ENCODE results near the gene INPP5A.
"Not testable (repeated sequence)": the region's sequence is repeated elsewhere in the genome, so short reads cannot be mapped to it uniquely, and the experiment has no call there.

INPP5A gene

DNA sequence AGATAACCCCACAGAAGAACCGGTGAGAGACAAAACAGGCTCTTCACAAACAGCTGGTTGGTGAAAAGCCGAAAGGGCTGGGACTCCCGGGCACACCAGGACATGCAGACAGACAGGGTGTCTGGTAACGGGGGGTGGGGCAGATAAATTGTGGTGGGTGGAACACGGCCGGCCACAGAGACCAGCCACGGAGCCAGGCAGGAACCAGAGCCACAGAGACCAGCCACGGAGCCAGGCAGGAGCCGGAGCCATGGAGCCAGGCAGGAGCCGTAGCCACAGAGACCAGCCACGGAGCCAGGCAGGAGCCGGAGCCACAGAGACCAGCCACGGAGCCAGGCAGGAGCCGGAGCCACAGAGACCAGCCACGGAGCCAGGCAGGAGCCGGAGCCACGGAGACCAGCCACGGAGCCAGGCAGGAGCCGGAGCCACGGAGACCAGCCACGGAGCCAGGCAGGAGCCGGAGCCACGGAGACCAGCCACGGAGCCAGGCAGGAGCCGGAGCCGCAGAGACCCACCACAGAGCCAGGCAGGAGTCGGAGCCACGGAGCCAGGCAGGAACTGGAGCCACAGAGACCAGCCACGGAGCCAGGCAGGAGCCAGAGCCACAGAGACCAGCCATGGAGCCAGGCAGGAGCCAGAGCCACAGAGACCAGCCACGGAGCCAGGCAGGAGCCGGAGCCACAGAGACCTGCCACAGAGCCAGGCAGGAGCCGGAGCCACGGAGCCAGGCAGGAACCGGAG, 288.4 kb downstream of the INPP5A start:
- H3K36me3 ChIP-seq (ENCODE audit: control insufficient read depth, insufficient read depth, low read length, severe bottlenecking), result not testable (repeated sequence)

DNA sequence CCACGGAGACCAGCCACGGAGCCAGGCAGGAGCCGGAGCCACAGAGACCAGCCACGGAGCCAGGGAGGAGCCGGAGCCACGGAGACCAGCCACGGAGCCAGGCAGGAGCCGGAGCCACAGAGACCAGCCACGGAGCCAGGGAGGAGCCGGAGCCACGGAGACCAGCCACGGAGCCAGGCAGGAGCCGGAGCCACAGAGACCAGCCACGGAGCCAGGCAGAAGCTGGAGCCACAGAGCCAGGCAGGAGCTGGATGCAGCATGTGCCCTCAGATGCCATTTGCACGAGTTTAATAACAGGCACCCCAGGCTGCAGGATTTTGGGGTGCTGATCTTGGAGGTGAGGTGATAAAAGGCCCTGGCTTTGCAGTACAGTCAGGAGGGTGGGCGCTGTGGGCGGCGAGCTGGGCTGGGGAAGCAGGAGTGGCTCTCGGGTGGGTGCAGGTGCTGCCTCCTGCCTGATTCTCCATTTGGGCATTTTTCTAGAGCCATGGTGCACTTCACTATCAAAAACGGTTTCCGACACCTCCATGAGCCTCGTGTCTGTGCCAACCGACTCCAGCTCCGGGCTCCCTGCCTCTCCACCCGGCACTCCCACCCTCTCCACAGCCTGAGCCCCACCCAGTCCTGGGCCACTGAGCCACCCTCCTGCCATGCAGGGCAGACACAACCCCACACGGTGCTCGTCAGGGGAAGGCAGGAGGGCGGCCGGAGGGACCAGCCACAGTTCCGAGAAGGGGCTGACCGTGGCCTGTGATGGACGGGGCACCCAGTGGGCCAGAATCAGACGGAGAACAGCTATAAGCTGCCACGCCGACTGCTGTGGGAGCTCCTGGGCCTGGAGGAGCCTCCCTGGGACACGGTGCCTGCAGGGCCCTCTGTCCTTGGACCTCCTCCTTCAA, 289.2 kb downstream of the INPP5A start:
- Histone ChIP-seq H3K4me3 (ENCODE audit: low read length) (no peak overlapping the region), H3K4me1 (ENCODE audit: control insufficient read depth, insufficient read depth, low read length) (no peaks in the 10 kb centered on the region)
- DNase-seq (ENCODE audit: low read depth), result no peak

More for the DNA sequence above, 288.4 kb downstream of the INPP5A start:
- DNase-seq (ENCODE audit: low read depth); H3K9me3 ChIP-seq (ENCODE audit: control insufficient read depth, low read length); H3K4me1 ChIP-seq (ENCODE audit: control insufficient read depth, insufficient read depth, low read length); H3K9ac ChIP-seq (ENCODE audit: low read length); H3K4me3 ChIP-seq (ENCODE audit: low read length): not testable (repeated sequence)
- H3K27me3 ChIP-seq (replicated peaks; ENCODE audit: control insufficient read depth, insufficient read depth, low read length), result peaks cover 26% of the 10 kb centered on the region

DNA sequence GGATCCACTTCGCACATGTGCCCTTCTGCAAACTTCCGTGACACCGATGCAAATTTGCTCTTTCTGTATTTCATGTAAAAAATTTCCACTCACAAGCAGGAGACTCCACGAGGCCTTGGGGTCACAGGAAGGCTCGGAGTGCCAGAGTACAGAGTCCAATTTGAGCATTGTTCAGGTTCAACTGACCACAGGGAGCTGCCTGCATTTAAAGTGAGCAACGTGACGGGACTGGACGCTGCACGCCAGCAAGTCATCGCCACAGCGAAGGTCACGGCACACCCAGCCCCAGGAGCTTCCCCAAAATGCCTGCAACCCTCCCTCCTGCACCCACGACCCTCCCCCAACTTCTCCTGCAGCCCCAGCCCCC, 289.8 kb downstream of the INPP5A start:
- Histone ChIP-seq H3K4me3 (ENCODE audit: low read length) (no peak overlapping the region), H3K36me3 (ENCODE audit: control insufficient read depth, insufficient read depth, low read length, severe bottlenecking) (no peaks in the 10 kb centered on the region), H3K9ac (ENCODE audit: low read length) (no peak overlapping the region), H3K4me1 (ENCODE audit: control insufficient read depth, insufficient read depth, low read length) (no peaks in the 10 kb centered on the region), H3K27me3 (replicated peaks; ENCODE audit: control insufficient read depth, insufficient read depth, low read length) (peaks cover 40% of the 10 kb centered on the region), H3K9me3 (ENCODE audit: control insufficient read depth, low read length) (no peaks in the 10 kb centered on the region)
- DNase-seq (ENCODE audit: low read depth), result no peak

More for the DNA sequence above, 289.2 kb downstream of the INPP5A start:
- Histone ChIP-seq H3K27me3 (replicated peaks; ENCODE audit: control insufficient read depth, insufficient read depth, low read length) (peaks cover 34% of the 10 kb centered on the region), H3K9me3 (ENCODE audit: control insufficient read depth, low read length) (no peaks in the 10 kb centered on the region), H3K36me3 (ENCODE audit: control insufficient read depth, insufficient read depth, low read length, severe bottlenecking) (no peaks in the 10 kb centered on the region), H3K9ac (ENCODE audit: low read length) (no peak overlapping the region)

DNA sequence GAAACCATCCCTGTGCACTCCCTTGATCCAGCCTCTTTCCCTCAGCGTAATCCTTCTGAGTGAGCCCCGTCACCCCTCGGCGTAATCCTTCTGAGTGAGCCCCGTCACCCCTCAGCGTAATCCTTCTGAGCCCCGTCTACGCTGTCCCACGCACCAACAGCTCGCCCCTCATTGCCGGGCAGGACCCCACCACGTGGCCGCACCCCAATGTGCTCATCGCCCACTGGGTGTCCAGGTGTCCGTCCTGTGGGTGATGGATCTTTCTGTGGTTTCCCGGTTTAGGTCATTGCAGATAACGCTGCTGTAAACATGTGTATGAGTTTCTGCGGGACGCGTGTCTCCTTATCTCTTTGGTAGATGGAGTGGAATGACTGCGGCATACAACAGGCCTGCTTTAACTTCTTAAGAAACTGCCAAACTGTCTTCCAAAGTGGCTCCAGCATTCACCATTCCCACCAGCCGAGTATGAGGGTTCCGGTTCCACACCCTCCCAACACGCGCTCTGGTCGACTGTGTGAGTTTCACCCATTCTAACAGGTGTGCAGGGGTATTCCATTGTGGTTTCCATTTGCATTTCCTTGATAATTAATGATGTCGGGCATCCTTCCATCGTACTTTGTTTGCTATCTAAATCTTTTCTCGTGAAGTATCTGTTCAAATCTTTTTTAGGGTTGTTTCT, 290.4 kb downstream of the INPP5A start:
- DNase-seq (ENCODE audit: low read depth), result no peak
- Histone ChIP-seq H3K9me3 (ENCODE audit: control insufficient read depth, low read length) (no peaks in the 10 kb centered on the region), H3K4me1 (ENCODE audit: control insufficient read depth, insufficient read depth, low read length) (no peaks in the 10 kb centered on the region), H3K36me3 (ENCODE audit: control insufficient read depth, insufficient read depth, low read length, severe bottlenecking) (no peaks in the 10 kb centered on the region), H3K9ac (ENCODE audit: low read length) (no peak overlapping the region), H3K27me3 (replicated peaks; ENCODE audit: control insufficient read depth, insufficient read depth, low read length) (peaks cover 44% of the 10 kb centered on the region), H3K4me3 (ENCODE audit: low read length) (no peak overlapping the region)

DNA sequence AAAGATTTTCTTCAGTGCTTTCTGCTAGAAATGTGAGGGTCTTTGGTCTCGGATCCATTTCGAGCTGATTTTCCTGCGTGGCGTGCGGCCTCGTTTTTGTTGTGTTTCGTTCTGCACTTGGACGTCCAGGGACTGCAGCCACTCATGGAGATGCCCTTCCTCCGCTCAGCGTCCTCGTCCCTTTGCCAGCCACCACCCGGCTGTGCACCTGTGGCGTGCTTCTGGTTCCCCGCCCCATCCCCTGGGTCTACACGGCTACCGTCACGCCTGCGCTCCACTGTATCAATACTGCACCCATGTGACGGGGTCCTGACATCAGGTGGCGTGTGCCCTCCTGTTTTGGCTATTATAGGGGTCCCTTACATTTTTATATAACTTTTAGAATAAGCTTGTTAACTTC, 291.1 kb downstream of the INPP5A start:
- Histone ChIP-seq H3K9ac (ENCODE audit: low read length) (no peak overlapping the region), H3K4me3 (ENCODE audit: low read length) (no peak overlapping the region), H3K27me3 (replicated peaks; ENCODE audit: control insufficient read depth, insufficient read depth, low read length) (peaks cover 51% of the 10 kb centered on the region), H3K36me3 (ENCODE audit: control insufficient read depth, insufficient read depth, low read length, severe bottlenecking) (no peaks in the 10 kb centered on the region), H3K9me3 (ENCODE audit: control insufficient read depth, low read length) (no peaks in the 10 kb centered on the region), H3K4me1 (ENCODE audit: control insufficient read depth, insufficient read depth, low read length) (no peaks in the 10 kb centered on the region)
- DNase-seq (ENCODE audit: low read depth), result no peak

DNA sequence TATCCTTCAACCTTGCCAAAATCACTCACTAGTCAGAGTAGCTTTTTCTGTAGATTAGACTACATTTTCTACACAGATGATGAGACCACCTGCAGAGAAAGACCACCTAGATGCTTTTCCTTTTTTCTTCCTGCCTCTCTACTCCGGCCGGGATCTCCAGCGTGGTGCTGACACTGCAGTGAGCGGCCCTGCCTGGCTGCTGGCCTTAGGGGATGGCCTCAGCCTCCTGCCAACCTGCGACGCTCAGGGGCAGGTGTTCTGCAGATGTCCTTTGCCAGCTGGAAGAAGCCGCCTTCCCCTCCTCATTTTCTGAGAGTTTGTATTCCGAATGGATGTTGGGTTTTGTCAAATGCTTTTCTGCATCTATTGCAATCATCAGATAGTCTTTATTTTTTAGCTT, 291.8 kb downstream of the INPP5A start:
- no peaks in the 10 kb centered on the region for H3K36me3 ChIP-seq (ENCODE audit: control insufficient read depth, insufficient read depth, low read length, severe bottlenecking)
- no peaks in the 10 kb centered on the region for H3K4me1 ChIP-seq (ENCODE audit: control insufficient read depth, insufficient read depth, low read length)
- H3K4me3 ChIP-seq (ENCODE audit: low read length), result no peak overlapping the region
- no peaks in the 10 kb centered on the region for H3K9me3 ChIP-seq (ENCODE audit: control insufficient read depth, low read length)
- H3K27me3 ChIP-seq (replicated peaks; ENCODE audit: control insufficient read depth, insufficient read depth, low read length), result peaks cover 58% of the 10 kb centered on the region
- H3K9ac ChIP-seq (ENCODE audit: low read length), result no peak overlapping the region
- no peak for DNase-seq (ENCODE audit: low read depth)

DNA sequence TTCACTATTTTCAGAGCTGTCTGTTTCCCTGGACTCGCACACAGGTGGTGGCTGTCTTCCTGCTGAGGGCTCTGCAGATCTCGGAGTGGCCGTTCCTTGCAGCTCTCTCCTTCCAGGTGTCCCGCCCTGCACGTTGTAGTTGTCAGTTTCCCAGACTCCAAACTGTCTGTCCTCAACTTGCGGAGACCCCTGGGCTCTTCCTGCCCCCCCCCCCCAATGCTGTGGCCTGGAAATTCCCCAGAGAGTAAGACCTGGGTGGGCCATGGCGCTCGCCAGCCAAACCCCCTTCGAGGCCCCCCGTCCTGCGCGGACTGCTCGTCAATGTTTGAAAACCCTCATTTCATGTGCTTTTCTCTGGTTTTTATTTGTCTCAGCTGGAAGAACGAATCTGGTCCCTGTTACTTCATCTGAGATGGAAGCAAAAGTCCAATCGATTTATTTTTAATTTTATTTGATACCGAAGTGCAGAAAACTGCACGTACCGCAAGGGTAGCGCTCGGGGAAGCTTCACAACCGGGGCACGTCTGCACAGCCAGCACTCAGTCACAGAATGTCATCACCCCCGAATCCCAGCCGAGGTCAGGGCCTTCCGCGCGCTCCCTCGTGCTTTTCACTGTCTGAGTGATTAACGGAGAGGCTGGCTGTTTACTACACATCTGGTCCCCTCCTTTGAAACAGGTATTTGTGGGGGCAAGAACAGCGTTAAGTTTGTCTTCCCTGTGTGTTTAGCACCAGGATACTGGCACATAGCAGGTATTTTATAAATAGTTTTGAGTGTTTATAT, 294.8 kb downstream of the INPP5A start:
- Histone ChIP-seq H3K27me3 (replicated peaks; ENCODE audit: control insufficient read depth, insufficient read depth, low read length) (peaks cover 68% of the 10 kb centered on the region), H3K9ac (ENCODE audit: low read length) (no peak overlapping the region), H3K9me3 (ENCODE audit: control insufficient read depth, low read length) (no peaks in the 10 kb centered on the region), H3K36me3 (ENCODE audit: control insufficient read depth, insufficient read depth, low read length, severe bottlenecking) (no peaks in the 10 kb centered on the region), H3K4me3 (ENCODE audit: low read length) (no peak overlapping the region), H3K4me1 (ENCODE audit: control insufficient read depth, insufficient read depth, low read length) (no peaks in the 10 kb centered on the region)
- DNase-seq (ENCODE audit: low read depth), result no peak

Measured in adipocyte (in vitro differentiated cells).